Activated CD8-positive, alpha-beta memory T cell treated with anti-CD3 and anti-CD28 coated beads, Interleukin-2, amount 50 U/mL, for 24 hours (primary cell): ENCODE measurements around the gene DCAKD.

Experiments used
- DNase-seq: peaks from one replicate; pipeline ENCODE4 v3.0.0-alpha.2; 2020; ENCODE audit errors: extremely low read depth

The DCAKD gene, protein sequence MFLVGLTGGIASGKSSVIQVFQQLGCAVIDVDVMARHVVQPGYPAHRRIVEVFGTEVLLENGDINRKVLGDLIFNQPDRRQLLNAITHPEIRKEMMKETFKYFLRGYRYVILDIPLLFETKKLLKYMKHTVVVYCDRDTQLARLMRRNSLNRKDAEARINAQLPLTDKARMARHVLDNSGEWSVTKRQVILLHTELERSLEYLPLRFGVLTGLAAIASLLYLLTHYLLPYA

DNA sequence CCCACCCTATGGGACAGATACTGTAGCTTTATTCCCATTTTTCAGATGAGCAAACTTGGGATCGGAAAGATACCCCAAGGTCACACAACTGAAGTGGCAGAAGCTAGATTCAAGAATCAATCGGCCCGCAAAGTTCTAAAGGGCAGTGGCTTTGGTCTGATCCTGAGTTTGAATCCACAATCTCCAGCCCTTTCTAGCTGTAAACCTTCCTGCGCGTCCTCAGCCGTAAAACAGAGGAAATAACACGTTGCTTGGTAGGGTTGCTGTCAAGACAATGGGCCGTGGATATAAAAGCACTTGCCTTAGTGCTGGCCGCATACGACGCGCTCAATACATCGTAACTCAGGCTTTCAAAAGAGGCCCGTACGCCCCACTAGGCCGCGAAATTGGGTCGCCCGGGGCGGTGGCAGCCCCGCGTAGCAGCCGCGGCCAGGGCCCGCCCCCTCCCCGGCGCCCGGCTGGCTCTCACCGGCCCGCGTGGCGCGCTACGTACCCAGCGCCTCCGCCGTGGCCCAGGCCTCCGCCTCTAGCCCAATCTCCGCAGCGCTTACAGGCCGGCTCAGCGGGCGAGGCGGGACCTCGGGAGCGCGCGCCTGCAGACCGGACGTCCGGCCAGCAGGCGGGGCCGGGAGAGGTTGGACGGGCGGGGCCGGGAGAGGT lies at the start of gene DCAKD:
Gene DCAKD, minus strand, starts transcription at position 573 of the 660 bp plus-strand sequence. CDS start 16,747 bp downstream, outside the sequence.
- DNase-seq, result peak; percentile 66

DNA sequence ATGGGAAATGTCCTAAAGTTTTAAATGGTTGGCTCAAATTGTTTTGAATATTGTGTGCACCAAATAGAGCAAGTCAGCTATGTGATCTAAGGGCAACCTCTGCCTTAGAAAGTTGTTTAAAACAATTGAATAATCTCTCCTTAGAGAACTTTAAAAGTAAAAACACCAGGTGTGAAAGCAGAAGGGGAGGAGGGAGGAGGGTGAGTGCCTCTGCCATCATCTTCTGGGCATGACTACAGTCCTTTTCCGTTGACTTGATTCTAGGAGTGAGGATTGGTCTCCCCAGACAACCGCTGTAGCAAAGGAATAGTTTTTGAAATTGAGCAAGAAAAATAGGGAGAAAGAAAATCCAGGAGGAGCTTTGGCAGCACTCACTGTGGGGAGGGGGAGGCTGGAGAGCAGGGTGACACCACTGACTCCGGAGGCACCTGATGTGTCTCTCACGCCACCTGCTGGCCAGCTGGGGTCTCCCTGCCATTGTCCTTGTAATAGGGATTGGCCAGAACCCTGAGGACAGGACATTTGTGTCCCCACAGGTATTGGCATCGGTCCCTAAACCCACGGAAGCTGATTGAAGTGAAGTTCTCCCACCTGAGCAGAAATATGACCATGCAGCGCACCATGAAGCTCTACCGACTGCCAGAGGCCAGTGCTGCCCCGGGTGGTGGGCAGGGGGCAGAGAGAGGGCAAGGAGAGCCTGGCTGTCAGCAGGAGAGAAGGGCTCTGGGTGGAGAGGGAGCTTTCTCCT lies 47.6 kb upstream of the DCAKD start:
- DNase-seq, result peak; percentile 36

DNA sequence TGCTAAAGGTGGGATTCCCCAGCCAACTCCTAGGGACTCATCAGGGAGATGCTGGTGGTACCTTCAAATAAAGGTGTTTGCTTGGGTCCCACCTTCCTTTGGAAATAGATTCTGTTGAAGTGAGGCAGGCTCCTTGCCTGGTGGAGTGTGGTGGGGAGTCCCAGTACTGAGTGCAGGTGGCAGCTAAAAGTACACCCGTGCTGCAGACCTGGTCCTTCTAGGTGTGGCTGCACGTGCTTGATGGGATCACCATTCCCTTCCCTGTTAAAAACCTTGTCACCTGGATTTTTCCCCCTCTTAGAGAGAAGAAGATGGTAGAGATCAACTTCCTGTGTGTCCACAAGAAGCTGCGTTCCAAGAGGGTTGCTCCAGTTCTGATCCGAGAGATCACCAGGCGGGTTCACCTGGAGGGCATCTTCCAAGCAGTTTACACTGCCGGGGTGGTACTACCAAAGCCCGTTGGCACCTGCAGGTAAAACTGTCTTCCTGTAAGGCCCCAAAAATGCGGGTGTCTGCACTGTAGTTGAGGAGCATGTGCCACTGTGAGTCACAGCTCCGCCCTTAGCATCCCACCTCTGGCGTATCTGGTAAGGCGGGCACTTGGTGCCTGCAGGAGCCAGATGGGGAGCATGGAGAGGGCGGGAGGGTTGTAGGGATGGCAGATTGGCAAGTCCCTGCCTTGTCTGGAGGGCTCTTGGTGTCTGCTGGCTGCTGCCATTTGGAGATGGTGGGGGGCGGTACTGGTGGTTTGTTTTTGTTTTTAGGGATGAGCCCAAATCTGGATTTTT lies 46.8 kb upstream of the DCAKD start:
- no peak for DNase-seq

DNA sequence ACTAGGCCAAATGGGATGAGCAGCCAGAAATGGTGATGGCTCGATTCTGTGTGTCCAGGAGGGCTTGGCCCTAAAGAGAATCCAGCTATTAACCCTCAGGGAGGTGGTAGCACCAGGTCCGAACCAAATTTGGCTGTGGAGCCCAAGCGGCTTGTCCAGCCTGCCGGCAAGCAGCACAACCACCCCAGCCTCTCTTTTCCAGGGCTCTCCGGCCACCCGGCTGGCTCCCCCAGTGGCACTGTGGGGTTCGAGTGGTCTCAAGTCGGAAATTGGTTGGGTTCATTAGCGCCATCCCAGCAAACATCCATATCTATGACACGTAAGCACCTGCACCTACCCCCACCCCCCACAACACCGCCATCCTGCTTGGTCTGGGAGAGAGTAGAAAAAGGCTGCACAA lies 45.5 kb upstream of the DCAKD start:
- no peak for DNase-seq

DNA sequence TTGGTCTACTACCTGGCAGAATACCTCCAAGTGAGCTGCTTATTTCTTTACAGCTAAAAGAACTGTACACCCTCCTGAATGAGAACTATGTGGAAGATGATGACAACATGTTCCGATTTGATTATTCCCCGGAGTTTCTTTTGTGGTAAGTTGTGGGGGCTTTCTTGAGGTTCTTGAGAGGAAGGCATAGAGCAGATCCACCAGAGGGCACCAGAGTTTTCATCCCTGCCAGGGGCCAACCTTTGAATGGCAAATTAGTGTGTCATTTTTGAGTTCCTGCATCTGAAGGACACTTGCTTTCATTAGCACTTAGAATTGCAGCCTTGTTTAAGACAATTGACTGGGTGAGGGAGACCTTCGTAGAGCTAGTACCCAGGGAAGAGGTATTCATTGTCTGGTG lies 44.7 kb upstream of the DCAKD start:
- DNase-seq, result no peak

DNA sequence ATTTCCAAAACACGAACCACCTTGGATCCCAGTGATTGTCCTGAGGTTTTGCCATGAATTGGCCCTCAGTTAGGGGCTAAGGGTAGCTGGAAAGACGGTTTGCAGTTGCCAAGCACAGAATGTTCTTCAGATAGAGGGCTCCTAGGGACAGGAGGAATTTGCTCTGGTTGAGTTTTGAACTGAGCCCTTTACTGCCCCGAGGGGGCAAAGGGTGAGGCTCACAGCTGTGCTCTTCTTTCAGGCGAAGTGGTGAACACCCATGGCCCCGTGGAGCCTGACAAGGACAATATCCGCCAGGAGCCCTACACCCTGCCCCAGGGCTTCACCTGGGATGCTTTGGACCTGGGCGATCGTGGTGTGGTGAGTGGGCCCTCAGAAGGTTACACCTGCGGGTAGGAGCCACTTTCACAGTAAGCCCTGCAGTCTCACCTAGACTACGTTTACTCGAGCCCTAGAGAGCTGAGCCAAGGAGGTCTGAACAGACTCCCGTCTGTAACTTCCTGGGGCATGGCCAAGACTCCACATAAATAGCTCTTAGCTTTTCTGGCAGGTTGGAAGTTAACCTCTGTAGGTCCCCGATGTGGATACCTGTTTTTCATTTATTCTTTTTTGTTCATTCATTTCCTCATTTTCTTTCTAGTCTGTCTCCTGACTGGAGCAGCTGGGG lies 42.1 kb upstream of the DCAKD start:
- DNase-seq, result no peak

DNA sequence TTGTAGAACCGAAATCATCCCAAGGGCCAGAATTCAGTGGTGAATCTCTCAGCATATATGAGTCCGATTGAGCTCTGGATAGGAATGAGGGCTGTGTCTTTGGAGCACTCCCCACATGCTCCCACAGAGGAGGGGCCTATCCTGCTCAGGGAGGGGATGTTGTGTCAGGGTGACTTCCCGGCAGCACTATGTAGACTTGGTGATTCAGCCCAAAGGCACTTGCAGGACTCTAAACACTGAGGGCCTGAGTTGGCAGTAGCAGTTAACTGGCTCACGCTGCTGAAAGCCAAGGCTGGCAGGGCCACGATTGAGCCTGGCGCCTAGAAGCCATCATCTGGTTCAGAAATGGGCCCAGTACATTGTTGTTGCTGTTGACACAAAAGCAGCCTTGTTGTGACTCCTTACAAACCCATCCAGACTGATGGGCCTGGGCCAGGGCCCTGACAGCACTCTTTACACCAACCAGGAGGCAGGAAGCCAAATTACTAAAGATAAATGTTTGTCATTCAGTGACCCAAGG lies 41.5 kb upstream of the DCAKD start:
- DNase-seq, result no peak

DNA sequence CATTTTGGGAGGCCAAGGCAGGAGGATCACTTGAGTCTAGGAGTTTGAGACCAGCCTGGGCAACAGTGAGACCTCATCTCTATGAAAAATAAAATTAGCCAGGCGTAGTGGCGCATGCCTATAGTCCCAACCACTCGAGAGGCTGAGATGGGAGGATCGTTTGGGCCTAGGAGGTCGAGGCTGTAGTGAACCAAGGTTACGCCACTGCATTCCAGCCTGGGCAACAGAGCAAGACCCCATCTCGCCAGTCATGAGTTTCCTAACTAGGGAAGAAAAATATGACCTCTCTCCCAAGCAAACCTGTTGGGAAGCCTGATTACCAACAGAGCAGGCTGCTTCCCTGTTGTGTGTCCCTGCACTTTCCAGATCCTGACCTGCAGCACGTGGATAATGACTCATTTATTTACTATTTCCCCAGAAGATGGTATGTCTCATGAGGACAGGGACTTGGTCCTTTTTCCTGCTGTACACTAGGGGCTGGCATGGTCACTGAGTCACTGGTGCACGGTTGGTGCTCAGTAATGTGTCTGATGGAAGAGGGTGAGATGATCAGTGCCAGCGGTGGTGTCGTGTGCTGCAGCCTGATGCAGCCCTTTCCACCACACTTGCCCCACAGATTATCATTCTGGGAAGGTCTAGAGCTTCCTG lies 40.5 kb upstream of the DCAKD start:
- no peak for DNase-seq

DNA sequence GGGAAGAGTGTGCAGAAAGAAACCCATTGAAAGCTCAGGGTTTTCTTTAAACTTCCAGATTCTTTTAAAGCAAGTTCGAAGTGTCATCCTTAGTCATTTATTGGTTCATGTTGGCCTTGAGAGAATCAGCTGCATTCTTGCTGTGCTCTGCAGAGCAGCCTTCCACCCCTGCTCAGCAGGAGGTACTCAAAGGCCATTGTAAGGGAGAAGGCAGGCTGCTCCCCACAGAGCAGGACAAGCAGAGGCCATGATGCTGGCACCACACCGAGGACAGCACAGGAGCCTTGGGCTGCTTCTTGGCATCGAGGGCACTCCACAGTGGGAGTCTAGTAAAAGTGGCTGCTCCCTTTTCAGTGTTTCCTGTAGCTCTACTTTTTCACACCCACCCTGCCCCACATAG lies 39.3 kb upstream of the DCAKD start:
- DNase-seq, result no peak

DNA sequence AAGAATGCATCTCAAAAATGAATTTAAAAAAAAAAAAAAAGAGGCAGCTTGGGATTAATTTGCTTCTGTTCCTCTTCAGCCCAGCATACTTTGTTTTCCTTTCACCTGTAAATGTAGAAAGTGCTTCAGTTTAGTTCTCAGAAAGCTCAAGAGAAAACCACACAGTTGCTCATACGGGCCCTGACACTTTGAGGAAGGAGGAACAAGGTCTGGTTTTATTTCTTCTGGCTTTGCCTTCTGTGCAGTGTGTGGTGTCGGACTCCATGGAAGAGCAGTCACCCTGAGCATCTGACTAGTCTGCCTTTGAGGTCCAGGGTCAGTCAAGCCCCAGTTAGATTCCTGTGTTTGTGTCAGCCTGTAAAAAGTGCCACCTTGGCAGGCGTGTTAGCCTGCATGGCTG lies 37.3 kb upstream of the DCAKD start:
- DNase-seq, result no peak

DNA sequence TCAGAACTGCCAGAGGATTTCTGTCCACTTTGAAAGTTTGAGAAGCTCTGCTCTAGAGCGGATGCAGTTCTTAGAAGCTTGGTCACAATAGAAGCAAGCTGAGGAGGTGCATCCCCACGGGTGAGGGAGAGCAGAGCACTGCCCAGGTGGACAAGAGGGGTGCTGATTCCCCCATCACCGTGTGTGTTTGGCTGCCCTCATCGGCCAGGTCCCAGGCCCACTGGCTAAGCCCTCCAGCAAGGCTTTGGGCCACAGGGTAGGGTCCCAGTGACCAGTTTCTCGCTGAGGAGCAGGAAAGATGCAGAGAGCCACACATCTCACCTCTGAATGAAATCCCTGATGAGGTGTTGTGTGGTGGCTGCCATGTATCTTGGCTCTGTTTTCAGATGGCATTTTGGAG lies 36.5 kb upstream of the DCAKD start:
- DNase-seq, result no peak

DNA sequence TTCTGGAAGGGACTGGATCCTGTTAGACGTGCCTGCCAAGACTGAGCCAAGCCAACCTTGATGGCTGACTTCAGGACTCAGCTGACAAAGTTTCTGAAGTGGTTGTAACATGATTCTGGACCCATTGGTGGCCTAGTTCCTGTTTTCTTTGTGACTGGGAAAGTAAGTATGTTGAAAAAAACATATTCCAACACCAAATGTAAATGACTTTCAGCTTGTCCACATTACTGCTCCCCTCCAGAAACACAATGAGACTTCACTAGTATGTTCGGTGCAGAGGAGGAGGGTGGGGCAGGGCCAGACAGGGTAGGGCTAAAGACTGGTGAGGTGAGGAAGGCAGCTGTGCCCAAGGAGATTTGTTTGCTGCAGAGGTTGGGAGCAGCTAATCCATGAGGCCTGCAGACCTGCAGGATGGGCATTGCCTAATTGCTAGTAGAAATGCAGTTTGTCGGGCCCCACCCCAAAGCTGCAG lies 36.1 kb upstream of the DCAKD start:
- no peak for DNase-seq

DNA sequence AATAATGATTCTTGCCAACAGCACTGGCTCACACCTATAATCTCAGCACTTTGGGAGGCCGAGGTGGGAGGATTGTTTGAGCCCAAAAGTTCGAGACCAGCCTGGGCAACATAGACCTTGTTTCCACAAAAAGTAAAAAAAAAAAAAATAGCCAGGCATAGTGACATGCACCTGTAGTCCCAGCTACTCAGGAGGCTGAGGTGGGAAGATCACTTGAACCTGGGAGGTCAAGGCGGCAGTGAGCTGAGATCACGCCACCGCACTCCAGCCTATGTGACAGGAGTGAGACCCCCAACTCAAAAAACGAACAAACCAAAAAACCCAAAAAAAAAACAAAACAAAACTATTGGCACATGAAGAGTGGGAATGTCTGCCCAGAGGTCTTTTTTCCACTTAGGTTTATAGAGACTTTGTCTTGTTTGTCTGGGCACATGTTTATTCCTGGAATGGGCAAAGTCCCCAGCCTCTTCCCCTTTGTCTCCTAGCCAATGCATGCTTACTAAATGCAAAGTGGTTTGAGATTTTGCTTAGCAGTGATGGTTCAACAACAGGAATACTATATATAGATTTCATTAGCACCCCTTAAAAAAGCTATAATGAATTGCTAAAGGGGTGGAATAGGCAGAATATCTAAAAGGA lies 35.6 kb upstream of the DCAKD start:
- DNase-seq, result no peak

DNA sequence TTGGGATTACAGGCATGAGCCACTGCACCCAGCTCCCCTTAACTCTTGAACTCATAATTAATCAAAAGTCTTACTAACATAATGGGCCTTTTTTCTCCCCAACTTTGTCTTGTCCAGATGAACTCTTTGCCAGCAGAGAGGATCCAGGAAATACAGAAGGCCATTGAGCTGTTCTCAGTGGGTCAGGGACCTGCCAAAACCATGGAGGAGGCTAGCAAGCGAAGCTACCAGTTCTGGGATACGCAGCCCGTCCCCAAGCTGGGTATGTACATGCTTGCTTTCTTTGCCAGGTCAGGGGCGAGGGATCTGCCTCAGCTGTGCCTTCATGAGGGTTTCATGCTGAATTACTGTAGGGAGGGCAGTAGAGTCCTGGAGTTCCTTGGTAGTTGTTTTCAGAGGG lies 35.0 kb upstream of the DCAKD start:
- no peak for DNase-seq

DNA sequence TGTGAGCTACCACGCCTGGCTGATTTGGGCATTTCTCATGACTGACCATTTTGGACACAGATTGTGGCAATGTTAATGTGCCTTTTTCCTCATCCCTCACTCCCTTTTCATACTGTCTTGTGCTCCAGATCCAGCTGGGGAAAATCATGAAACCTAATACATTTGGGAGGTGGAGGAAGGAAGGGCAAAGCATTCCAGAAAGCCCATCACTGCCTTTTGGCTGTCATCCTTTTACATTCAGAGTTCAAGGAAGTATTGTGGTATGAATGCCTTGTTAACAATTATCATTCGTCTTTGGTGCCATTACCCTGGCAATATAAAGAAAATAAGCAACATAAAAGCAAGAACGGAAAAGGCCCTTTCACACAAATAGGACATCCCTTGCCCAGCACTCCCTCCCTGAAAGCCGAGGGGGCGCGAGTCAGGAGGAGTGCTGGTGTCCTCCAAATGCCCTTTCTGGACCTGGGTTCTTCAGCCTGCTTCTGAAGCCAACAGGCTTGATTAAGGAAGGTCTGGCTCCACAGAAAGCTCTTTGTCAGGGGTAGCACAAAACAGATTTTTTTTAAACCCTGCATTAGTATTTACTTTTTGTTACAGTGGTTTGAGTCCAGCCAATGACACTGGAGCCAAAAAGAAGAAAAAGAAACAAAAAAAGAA lies 29.7 kb upstream of the DCAKD start:
- DNase-seq, result no peak

DNA sequence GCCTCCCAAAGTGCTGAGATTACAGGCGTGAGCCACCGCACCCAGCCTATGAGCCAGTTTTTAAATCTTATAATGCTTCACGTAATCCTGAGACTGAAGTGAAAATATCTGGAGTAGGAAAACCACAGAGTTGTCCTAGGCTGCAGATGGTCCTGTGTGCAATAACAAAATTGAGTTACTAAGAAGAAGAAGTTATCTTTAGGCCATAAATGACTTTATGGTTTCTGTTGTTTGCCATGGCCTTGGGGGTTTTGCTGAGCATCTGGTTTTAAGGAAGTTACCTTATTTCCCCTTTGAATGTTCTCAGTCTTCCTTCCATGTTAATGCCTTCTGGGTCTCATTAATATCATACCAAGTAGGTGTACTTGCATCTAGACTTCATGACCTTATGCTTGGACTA lies 26.2 kb upstream of the DCAKD start:
- DNase-seq, result no peak

DNA sequence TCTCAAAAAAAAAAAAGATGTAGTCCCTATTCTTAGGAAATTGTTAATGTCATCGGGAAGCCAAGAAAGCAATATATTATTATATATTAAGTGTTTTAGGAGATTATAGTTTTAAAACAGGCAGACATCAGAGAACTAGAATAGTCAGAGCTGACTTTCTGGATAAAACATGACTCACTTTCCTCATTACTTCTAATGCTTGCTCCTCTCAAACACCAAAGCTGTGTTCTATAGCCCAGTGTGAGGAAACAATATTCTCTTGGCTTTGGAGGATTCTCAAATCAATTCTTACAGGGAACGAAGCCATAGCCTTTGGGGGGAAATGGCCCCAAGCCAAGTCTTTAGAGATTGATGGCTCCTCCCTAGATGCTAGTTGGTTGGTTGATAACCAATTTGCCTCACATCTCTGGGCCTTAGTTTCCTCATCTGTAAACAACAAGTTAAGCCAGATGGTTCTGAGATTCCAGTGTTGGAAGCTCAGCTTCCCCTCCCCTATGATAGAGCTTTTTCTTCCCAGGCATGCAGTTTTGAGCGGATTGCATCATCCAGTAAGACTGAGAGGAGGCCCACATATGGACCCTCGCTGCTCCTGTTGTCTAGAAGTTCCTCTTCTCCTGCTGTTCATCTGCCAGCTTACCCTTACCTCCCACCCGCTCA lies 22.1 kb upstream of the DCAKD start:
- no peak for DNase-seq

DNA sequence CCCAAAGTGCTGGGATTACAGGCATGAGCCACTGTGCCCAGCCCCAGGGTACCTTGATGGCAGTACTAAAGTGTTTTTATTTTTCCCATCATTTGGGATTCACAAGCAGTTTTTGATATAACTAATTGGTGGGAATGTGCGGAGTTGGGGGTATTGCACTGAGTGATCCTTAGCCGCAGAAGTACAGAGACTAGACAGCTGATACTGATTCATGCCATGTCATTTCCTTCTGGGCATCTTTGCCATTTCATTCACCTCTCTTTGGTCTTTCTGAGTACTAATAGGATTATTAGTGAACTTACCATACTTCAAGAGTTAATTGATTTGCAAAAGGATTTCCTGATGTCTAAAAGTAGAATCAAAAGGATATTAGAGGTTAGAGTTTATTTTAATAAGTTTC lies 19.4 kb upstream of the DCAKD start:
- DNase-seq, result no peak

DNA sequence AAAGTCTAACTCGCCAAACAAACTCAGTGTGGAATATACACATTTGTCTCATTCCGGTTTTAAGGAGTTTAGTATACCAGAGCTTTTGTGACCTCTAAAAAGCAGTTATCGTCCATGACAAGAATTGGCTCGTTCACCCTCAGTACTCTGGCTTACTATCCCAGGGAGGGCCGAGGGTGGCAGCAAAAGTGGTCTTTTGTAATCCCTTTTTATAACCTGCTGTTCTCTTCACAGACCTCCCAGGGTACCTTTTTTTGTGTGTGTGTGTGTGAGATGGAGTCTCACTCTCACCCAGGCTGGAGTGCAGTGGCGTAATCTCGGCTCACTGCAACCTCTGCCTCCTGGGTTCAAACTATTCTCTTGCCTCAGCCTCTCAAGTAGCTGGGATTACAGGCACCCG lies 18.6 kb upstream of the DCAKD start:
- DNase-seq, result no peak
